PC-9 (cell line): Measurements from ENCODE around the gene XRCC6.

ENCODE experiments used
- EZH2 ChIP-seq: fragments of 200-600 bp; sonication (generic); IDR thresholded peaks from 2 replicates; pipeline ENCODE4 v1.8.0; 2017; ENCODE audit warnings: antibody characterized with exemption, low read depth
- TF ChIP-seq, protein P1 (sequence below): fragments of 200-600 bp; sonication (generic); conservative IDR thresholded peaks from 2 replicates; pipeline ENCODE4 v1.6.1; 2017; ENCODE audit warnings: mixed run types, antibody characterized with exemption, mild to moderate bottlenecking, moderate library complexity

- TF ChIP-seq, protein P1, sequence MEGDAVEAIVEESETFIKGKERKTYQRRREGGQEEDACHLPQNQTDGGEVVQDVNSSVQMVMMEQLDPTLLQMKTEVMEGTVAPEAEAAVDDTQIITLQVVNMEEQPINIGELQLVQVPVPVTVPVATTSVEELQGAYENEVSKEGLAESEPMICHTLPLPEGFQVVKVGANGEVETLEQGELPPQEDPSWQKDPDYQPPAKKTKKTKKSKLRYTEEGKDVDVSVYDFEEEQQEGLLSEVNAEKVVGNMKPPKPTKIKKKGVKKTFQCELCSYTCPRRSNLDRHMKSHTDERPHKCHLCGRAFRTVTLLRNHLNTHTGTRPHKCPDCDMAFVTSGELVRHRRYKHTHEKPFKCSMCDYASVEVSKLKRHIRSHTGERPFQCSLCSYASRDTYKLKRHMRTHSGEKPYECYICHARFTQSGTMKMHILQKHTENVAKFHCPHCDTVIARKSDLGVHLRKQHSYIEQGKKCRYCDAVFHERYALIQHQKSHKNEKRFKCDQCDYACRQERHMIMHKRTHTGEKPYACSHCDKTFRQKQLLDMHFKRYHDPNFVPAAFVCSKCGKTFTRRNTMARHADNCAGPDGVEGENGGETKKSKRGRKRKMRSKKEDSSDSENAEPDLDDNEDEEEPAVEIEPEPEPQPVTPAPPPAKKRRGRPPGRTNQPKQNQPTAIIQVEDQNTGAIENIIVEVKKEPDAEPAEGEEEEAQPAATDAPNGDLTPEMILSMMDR, result no peak
- no peak for TF ChIP-seq EZH2
Measured at GRCh38 chr22:41664490-41664889, 43.4 kb downstream of the XRCC6 start.
